ENCODE data around the gene SPTB.

DNA sequence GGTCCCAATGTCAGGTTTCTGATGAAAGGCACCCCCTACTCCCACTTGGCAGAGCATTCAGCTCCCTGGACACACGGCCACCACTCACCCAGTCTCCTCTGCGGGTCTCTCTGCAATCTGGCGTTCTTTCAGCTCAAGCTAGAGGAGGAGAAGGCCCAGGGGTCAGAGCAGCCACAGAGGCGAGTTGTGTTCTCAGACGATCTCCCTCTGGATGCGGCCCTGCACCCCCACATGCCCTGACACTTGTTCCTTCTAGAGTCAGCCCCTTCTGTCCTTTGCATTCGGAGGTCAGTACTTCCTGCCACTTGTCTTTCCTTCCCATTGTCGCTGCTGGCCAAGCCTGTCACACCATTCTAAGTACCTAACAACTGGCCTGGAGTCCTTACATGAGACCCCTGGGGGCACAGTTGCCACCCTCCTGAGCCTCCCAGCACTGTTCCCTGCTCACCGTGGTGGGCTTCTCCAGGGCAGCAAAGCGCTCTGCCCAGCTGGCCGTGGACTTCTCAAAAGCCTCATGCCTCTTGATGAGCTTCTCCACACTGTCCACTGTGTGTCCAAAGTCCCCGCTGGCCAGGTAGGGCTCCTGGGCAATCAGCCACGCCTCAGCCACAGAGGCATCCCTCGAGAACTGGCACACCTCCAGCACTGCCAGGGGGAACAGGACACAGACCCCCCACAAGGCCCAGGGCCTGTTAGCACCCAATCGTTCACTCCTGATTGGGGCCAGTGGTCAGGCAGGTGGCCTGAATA, 112.3 kb downstream of the SPTB start:
- TF ChIP-seq, protein P1, sequence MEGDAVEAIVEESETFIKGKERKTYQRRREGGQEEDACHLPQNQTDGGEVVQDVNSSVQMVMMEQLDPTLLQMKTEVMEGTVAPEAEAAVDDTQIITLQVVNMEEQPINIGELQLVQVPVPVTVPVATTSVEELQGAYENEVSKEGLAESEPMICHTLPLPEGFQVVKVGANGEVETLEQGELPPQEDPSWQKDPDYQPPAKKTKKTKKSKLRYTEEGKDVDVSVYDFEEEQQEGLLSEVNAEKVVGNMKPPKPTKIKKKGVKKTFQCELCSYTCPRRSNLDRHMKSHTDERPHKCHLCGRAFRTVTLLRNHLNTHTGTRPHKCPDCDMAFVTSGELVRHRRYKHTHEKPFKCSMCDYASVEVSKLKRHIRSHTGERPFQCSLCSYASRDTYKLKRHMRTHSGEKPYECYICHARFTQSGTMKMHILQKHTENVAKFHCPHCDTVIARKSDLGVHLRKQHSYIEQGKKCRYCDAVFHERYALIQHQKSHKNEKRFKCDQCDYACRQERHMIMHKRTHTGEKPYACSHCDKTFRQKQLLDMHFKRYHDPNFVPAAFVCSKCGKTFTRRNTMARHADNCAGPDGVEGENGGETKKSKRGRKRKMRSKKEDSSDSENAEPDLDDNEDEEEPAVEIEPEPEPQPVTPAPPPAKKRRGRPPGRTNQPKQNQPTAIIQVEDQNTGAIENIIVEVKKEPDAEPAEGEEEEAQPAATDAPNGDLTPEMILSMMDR (IDR thresholded peaks at IDR 0.05): no peak
- TF ChIP-seq, protein P2, sequence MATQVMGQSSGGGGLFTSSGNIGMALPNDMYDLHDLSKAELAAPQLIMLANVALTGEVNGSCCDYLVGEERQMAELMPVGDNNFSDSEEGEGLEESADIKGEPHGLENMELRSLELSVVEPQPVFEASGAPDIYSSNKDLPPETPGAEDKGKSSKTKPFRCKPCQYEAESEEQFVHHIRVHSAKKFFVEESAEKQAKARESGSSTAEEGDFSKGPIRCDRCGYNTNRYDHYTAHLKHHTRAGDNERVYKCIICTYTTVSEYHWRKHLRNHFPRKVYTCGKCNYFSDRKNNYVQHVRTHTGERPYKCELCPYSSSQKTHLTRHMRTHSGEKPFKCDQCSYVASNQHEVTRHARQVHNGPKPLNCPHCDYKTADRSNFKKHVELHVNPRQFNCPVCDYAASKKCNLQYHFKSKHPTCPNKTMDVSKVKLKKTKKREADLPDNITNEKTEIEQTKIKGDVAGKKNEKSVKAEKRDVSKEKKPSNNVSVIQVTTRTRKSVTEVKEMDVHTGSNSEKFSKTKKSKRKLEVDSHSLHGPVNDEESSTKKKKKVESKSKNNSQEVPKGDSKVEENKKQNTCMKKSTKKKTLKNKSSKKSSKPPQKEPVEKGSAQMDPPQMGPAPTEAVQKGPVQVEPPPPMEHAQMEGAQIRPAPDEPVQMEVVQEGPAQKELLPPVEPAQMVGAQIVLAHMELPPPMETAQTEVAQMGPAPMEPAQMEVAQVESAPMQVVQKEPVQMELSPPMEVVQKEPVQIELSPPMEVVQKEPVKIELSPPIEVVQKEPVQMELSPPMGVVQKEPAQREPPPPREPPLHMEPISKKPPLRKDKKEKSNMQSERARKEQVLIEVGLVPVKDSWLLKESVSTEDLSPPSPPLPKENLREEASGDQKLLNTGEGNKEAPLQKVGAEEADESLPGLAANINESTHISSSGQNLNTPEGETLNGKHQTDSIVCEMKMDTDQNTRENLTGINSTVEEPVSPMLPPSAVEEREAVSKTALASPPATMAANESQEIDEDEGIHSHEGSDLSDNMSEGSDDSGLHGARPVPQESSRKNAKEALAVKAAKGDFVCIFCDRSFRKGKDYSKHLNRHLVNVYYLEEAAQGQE (IDR thresholded peaks at IDR 0.05; ENCODE audit: insufficient read depth in 1 of 2, low read depth in 2 of 2, low read length in 1 of 2): no peak
- TF ChIP-seq SIN3A (IDR thresholded peaks at IDR 0.05; ENCODE audit: borderline replicate concordance, insufficient read depth, low read depth, low read length) (no peak), POLR2AphosphoS5 (IDR thresholded peaks at IDR 0.05; ENCODE audit: low read depth, low read length) (no peak)
